Measurements from ENCODE around the gene PNMA3.
"Not testable (repeated sequence)": the region's sequence is repeated elsewhere in the genome, so short reads cannot be mapped to it uniquely, and the experiment has no call there.

PNMA3 gene

DNA sequence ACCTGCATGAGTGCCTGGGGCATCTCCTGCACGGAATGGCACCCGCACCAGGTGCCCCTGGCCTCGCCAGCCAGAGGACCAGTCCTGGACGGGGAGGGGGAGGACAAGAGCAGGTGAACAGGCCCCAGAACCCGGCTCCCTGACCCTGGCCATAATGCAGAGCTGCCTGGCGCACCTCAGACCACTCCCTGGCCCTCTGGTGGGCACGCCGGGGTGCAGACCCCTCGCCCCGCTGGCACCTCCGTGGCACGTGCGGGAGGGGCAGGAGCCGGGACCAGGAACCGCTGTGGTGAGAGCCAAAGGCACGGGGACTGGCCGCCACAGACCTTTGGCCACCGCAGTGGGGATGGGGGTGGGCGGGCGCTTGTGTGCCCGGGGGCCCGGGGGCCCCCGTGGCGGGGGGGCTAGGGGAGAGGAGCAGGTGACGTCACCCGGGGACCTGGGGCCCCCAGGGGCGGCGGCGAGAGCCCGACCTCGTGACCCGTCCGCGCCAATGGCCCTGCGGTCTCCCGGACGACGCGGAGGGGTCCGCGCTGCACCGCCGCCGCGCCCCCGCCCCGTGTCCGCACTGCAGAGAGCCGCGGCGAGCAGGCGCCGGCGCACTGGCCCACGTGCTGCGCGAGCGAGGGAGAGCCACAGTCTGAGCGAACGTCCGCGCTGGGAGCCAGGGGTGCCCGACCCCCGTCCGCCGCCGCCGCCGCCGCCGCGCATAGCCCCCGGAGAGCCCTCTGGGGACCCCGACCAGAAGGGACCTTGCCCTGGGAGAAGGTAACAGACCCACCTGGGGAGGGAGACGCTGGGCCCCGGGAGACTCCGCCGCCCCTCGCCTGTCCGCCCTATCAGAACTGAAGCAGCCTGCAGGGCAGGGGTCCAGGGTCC is at the start of gene PNMA3:
PNMA3 (plus strand) TSS at position 600 of the 879 bp plus-strand sequence. CDS start 586 bp downstream, outside the sequence.
- DNase-seq = no peak

GRCh38 chrX:153017174-153017573 is 39.1 kb upstream of the PNMA3 start:
- DNase-seq = not testable (repeated sequence)

GRCh38 chrX:153019166-153019565 is 37.1 kb upstream of the PNMA3 start:
- DNase-seq = no peak

DNA sequence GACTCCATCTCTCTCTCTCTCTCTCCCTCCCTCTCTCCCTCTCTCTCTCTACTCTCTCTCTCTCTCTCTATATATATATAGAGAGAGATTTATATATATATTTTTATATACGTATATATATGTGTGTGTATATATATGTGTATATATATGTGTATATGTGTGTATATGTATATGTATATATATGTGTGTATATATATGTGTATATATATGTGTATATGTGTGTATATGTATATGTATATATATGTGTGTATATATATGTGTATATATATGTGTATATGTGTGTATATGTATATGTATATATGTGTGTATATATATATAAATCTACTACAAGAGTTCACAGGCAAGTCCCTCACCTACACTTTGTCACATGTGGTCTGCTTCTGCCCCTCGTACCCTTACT is 29.8 kb upstream of the PNMA3 start:
- DNase-seq = not testable (repeated sequence)

- DNase-seq = not testable (repeated sequence)
Measured at GRCh38 chrX:153028487-153028886, 27.8 kb upstream of the PNMA3 start.

- DNase-seq = no peak
Measured at GRCh38 chrX:153029162-153029561, 27.1 kb upstream of the PNMA3 start.

- no peak for DNase-seq
Measured at GRCh38 chrX:153029875-153030274, 26.4 kb upstream of the PNMA3 start.

- no peak for DNase-seq
Measured at GRCh38 chrX:153030801-153031200, 25.5 kb upstream of the PNMA3 start.

DNA sequence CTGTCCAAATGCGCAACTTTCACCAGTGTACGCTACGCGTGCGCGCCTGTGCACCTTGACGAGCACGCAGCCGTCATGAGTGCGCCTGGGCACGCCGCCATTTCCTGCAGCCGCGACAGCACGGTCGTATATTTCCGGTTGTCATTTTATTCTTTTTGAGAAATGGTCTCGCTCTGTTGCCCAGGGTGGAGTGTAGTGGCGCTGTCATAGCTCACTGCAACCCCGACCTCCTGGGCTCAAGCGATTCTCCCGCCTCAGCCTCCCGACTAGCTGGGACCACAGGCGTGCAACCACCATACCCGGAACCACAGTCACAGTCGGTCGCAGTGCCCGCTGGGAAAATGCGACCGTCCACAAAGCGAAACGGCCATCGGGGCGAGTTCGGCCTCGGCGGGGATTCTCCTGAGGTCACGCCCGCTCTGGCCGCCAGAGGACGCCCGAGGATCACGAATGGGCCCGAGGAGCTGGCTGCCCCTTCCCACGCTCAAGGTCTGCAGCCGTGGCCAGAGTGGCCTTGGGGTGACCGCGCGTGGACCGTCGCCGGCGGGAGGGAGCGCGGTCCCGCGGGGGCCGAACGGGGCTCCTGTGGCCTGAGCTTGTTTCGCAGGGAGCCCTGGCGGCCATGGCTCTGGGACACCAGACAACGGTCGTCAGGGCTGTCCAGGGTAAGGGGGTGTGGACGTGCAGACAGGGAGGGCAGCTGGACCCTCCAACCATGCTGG is 23.7 kb upstream of the PNMA3 start:
- peak; percentile 68 for DNase-seq

- no peak for DNase-seq
Measured at GRCh38 chrX:153049093-153049492, 7.2 kb upstream of the PNMA3 start.

- DNase-seq = no peak
Measured at GRCh38 chrX:153052534-153052933, 3.7 kb upstream of the PNMA3 start.

DNA sequence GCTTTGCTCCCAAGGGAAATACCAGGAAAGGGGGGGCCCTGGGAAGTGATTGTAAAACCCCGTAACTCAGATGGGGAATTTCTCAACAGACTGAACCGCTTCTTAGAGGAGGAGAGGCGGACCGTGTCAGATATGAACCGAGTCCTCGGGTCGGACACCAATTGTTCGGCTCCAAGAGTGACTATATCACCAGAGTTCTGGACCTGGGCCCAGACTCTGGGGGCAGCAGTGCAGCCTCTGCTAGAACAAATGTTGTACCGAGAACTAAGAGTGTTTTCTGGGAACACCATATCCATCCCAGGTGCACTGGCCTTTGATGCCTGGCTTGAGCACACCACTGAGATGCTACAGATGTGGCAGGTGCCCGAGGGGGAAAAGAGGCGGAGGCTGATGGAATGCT is 1.0 kb downstream of the PNMA3 start:
- DNase-seq = no peak

GRCh38 chrX:153059191-153060094 is 3.2 kb downstream of the PNMA3 start:
- DNase-seq = no peak

DNA sequence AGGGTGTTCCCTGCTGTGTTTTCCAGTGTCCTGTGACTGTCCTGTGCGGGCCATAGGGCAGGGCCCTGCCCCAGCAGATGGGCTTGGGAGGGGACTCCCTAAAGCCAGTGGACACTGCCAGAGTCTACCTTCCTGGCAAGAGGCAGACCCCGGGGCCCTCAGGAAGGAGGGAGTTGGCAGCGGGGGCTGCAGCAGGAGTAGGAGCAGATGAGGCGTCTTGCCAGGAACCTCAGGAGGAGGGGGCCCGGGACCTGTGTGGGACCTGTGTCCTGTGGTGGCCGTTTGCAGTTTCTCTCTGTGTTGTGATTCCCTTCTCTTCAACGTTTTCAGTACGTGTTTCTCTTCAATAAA is 3.8 kb downstream of the PNMA3 start:
- DNase-seq = no peak

- no peak for DNase-seq
Measured at GRCh38 chrX:153061732-153062131, 5.5 kb downstream of the PNMA3 start.

GRCh38 chrX:153063315-153063714 is 7.0 kb downstream of the PNMA3 start:
- DNase-seq = no peak

DNA sequence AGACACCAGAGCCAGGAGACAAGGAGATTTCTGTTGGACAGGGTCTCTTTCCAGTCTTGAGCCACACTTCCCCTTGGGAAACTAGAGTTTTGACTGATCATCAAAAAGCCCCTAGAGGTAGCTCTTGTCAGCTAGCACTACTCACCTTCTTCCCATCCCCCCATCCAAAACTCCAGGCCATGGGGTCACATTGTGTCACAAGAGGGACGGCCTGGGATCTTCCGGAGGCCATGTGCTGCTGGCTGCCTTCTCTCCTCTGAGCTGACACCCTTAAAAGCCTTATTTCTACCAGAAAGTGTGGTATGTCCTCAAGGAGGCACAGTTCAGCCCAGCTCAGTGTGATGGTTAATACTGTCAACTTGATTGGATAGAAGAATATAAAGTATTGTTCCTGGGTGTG is 7.8 kb downstream of the PNMA3 start:
- no peak for DNase-seq

DNA sequence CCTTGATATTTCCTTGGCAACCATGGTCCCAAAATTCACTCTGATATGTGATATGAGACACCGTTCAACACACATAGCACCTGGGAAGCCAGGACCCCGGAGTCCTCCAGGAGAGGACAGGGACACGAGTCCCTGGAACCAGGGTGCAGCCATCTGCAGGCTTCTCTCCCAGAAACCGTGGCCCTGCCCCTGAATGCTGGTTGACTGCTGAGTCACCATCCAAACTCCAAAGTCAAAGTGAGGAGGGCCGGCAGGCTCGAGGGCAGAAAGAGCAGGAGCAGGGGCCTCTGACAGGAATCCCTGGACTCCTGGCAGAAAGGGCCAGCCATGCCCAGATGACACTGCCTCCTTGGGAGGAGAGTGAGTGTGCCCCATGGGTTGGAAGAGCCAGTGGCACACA is 9.1 kb downstream of the PNMA3 start:
- DNase-seq = no peak

GRCh38 chrX:153066402-153066801 is 10.1 kb downstream of the PNMA3 start:
- DNase-seq = not testable (repeated sequence)

DNA sequence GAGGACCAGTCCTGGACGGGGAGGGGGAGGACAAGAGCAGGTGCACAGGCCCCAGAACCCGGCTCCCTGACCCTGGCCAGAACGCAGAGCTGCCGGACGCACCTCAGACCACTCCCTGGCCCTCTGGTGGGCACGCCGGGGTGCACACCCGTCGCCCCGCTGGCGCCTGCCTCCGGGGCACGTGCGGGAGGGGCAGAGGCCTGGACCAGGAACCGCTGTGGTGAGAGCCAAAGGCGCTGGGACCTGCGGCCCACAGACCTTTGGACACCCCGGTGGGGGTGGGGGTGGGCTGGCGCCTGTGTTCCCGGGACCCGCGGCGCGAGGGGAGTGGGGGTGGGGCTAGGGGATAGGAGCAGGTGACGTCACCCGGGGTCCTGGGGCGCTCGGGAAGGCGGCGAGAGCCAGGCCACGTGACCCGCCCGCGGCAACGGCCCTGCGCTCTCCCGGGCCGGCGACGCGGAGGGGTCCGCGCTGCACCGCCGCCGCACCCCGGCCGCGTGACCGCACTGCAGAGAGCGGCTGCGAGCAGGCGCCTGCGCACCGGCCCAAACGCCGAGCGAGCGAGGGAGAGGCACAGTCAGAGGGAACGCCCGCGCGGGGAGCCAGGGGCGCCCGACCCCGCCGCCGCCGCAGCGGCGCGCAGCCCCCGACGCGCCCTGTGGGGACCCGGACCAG is 15.8 kb downstream of the PNMA3 start, which contains the start of gene PNMA6A:
PNMA6A (plus strand) TSS at position 546 of the 675 bp plus-strand sequence. CDS start 609 bp downstream, outside the sequence.
- DNase-seq = not testable (repeated sequence)

DNA sequence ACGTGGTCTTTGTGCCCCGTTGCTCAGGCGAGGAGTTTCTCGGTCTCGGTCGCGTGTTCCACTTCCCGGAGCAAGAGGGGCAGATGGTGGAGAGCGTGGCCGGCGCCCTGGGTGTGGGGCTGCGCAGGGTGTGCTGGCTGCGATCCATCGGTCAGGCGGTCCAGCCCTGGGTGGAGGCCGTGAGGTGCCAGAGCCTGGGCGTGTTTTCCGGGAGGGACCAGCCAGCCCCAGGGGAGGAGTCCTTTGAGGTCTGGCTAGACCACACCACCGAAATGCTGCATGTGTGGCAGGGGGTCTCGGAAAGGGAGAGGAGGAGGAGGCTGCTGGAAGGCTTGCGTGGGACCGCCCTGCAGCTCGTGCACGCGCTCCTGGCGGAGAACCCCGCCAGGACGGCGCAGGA is 17.1 kb downstream of the PNMA3 start:
- not testable (repeated sequence) for DNase-seq

GRCh38 chrX:153074262-153074899 is 18.1 kb downstream of the PNMA3 start:
- no peak for DNase-seq

Data from stimulated activated CD4-positive, alpha-beta T cell treated with anti-CD3 and anti-CD28 coated beads, Interleukin-4, amount 100 ng/mL, for 24 hours (primary cell).